ENCODE measurements around the gene METRNL. TPM values are rescaled to one million over a fixed set of nuclear protein-coding genes. Genes with fewer than 3 reads are reported as not detected.

Gene METRNL
- total RNA-seq, 1 experiment from 2014 or later = 58.7 TPM

GRCh38 chr17:83118071-83118841, 38.8 kb downstream of the METRNL start:
- H4K20me1 ChIP-seq (ENCODE audit: insufficient read depth) = no peaks in the 10 kb centered on the region

More at GRCh38 chr17:83118071-83118841, 38.8 kb downstream of the METRNL start:
- no peak overlapping the region for H3K27ac ChIP-seq (ENCODE audit: low read depth, low read length)
- ChIA-PET CTCF (no interaction called here), RAD21 (ENCODE audit: low non-redundant PET in 1 of 2, low total read pairs in 2 of 2, uncharacterized antibody in 2 of 2, unreplicated experiment in 2 of 2) (no interaction called here), POLR2A (no interaction called here)
- no peak overlapping the region for H3K4me3 ChIP-seq (replicated peaks in 1 of 2; ENCODE audit: low read depth in 1 of 2, low read length in 2 of 2)
- H3K4me2 ChIP-seq (ENCODE audit: low read length) = no peak overlapping the region
- no peak overlapping the region for H2AFZ ChIP-seq (ENCODE audit: low read depth, low read length, poor library complexity, severe bottlenecking)
- H3K9ac ChIP-seq (ENCODE audit: low read length) = no peak overlapping the region
- peaks cover 3% of the 10 kb centered on the region; the same call in 1 of the 2 replicates for H3K27me3 ChIP-seq (ENCODE audit: insufficient read depth, low read length)
- H3K9me3 ChIP-seq (ENCODE audit: control insufficient read depth in 1 of 2, insufficient read depth in 1 of 2, low read depth in 1 of 2, low read length in 2 of 2) = no peaks in the 10 kb centered on the region; a peak in 1 of 4 replicates
- H3K4me1 ChIP-seq (ENCODE audit: control insufficient read depth in 1 of 2, insufficient read depth in 2 of 2, low read length in 2 of 2) = no peaks in the 10 kb centered on the region
- no peaks in the 10 kb centered on the region for H3K36me3 ChIP-seq (ENCODE audit: control insufficient read depth in 1 of 2, insufficient read depth in 2 of 2, low read length in 2 of 2)
- ATAC-seq (no peak), DNase-seq (ENCODE audit: low read depth, low spot score) (no peak)
- no TSS peak for BruUV-seq (replicated peaks)
- no peaks in the 10 kb centered on the region for H3K9me2 ChIP-seq (ENCODE audit: insufficient read depth)
- no peak for TF ChIP-seq EGR1 (IDR thresholded peaks at IDR 0.05; ENCODE audit: low read depth)
- TF ChIP-seq SP1 (IDR thresholded peaks at IDR 0.05; ENCODE audit: low read depth) = no peak
- TF ChIP-seq SIN3A (IDR thresholded peaks at IDR 0.05; ENCODE audit: low read depth) = no peak
- no peak for TF ChIP-seq CTCF (IDR thresholded peaks at IDR 0.05 in 2 of 3, conservative IDR thresholded peaks at IDR 0.05 in 1 of 3; ENCODE audit: borderline replicate concordance in 1 of 3, insufficient read depth in 1 of 3, low read depth in 2 of 3, low read length in 2 of 3)
- no peak for TF ChIP-seq EZH2 (IDR thresholded peaks at IDR 0.05)
- TF ChIP-seq FOSL1 (IDR thresholded peaks at IDR 0.05; ENCODE audit: low read depth) = no peak
- no peak for TF ChIP-seq ATF3 (IDR thresholded peaks at IDR 0.05)
- no peak for TF ChIP-seq POLR2AphosphoS5 (IDR thresholded peaks at IDR 0.05; ENCODE audit: low read depth, low read length)
- no peak for TF ChIP-seq SRF (IDR thresholded peaks at IDR 0.05; ENCODE audit: low read depth)
- no peak for TF ChIP-seq ZBTB33 (IDR thresholded peaks at IDR 0.05; ENCODE audit: extremely low read depth, insufficient replicate concordance, low read length)
- no peak for TF ChIP-seq ZNF274 (IDR thresholded peaks at IDR 0.05; ENCODE audit: low read depth, low read length)
- TF ChIP-seq CEBPB (IDR thresholded peaks at IDR 0.05; ENCODE audit: low read depth) = no peak
- intact Hi-C loops (cut with micrococcal nuclease) = no loop called here
- H3K79me2 ChIP-seq (ENCODE audit: insufficient read depth, low read length) = no peaks in the 10 kb centered on the region
